ENCODE measurements around the gene NUP210L. TPM values are rescaled to one million over a fixed set of nuclear protein-coding genes. Genes with fewer than 3 reads are reported as not detected.

NUP210L gene
- total RNA-seq, 4 donors from 2014 or later: 0.23 TPM; not detected in 3

DNA sequence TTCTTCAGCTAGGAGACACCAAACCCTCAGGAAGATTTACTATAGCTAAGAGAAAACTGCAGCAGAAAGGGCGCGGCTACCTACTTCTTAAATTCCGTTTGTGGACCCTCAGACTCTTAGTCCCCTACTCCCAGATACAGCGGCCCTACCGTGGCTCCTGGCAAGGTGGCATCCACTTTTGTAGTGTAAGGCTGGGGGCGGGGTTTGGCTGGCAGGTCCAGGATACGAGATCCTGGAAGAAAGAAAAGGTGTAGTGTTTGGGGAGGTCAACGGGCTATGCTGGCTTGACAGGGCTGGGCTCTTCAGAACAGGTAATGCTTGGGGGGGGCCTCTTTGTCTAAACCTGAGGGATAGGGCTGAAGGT lies 186.9 kb downstream of the NUP210L start:
- WGBS, 2 donors: 0 to 1% methylated on average over 8 of the region's 8 CpGs
- TF ChIP-seq CTCF (IDR thresholded peaks at IDR 0.05) (no peak), POLR2A (IDR thresholded peaks at IDR 0.05) (no peak)
- intact Hi-C loops (cut with DNase I; ENCODE audit: low total_unique reads): no loop called here
- DNase-seq (ENCODE audit: low spot score in 2 of 2): no peak
- H3K4me3 ChIP-seq (ENCODE audit: low read depth, poor library complexity, severe bottlenecking): peak overlapping the region; percentile 28

DNA sequence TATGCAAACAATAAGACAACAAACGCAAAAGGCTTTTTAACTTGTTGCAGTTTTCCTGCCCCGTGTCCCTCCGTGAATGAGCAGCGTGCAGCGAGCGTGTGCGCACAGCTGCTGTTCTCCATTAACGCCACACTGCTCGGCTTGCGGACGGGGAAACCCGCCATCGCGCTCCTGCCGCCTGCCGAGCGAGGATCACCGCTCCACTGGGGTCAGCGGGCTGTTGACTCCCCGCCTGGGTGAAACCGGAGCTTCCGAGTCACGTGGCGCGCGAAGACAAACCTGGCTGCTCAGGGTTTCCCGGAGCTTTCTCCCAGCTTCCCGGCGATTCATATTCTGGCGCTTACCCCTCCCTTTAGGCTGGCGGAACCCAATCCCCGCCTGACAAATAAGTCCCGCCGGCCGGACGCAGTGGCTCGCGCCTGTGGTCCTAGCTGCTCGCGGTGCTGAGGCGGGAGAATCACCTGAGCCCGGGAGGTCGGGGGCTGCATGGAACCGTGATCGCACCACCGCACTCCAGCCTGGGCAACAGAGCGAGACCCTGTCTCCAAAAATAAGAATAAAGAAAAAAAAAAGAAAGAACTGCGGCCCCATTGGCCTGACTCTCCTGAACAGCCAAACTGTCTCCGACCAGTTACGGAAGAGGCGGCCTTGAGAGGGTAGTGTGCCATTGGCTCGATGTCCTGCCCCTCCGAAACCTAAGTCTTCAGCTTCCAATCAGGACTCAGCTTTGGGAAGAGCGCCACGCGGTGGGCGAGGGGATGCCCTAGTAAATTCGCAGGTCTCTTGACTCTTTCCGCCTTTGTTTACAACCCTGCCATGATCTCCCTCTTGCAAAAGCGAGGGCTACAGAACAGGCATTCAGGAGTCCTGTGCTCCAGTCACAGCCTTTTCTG lies 187.5 kb downstream of the NUP210L start, which contains the start of gene CREB3L4:
TSS of gene CREB3L4 (plus strand) at position 796 of the 893 bp plus-strand sequence. CDS start 624 bp downstream, outside the sequence.
- peak within 1 kb of the TSS; percentile 45 for H3K4me3 ChIP-seq (ENCODE audit: low read depth, poor library complexity, severe bottlenecking)
- intact Hi-C loops (cut with DNase I; ENCODE audit: low total_unique reads): no loop called here
- peak; percentile 94 to 98 for DNase-seq (ENCODE audit: low spot score in 2 of 2)
- TF ChIP-seq POLR2A (IDR thresholded peaks at IDR 0.05) (no peak), CTCF (IDR thresholded peaks at IDR 0.05) (no peak)
- 0% methylated on average over 56 to 59 of the region's 60 CpGs for WGBS, 2 donors

- intact Hi-C loops (cut with DNase I; ENCODE audit: low total_unique reads): no loop called here
- TF ChIP-seq POLR2A (IDR thresholded peaks at IDR 0.05): no peak
- TF ChIP-seq CTCF (IDR thresholded peaks at IDR 0.05): no peak
- no peak for DNase-seq (ENCODE audit: low spot score in 2 of 2)
- peak overlapping the region; percentile 50 for H3K4me3 ChIP-seq (ENCODE audit: low read depth, poor library complexity, severe bottlenecking)
- 0 to 1% methylated on average over 13 to 22 of the region's 22 CpGs for WGBS, 2 donors
These were observed 191.0 kb downstream of the NUP210L start for GRCh38 chr1:153963850-153964331.

DNA sequence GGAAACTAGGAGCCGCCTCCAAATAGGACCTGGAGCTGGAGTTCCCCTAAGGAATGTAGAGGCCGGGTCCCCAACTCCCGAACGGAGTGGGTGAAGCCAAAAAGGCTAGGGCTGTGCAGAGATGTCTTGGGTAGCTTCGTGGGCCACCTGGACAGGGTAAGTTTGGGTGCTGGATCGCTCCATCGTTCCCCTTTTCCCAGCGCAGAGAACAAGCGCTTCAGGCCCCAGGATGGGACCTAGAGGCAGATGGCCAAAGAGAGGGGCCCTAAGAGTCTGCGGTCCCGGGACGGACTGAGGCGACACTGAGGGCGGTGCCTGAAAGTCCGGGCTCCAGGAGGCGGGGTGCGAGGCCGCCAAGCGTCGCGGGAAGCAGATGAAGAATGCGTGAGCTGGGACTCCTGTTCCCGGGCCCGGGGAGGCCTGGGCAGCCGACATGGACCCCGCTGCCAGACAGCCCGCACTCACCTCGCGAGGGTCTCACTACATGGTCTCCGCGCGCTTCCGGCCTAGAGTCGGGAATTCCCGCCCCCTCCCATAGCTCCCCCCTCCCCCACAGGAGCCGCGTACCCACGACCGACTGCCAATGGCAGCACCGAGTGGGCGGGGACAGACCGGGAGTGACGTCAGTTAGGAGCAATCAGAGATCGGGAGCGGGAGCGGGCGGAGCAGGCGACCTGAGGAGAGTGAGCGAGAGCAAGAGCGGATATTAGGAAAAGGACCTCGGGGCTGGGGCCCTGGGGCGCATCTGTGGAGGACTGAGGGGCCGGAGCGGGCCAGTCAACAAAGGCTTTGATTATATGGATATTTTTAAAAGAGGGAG lies 191.6 kb downstream of the NUP210L start, which contains the start of gene SLC39A1:
TSS of gene SLC39A1 (minus strand) at position 508 of the 820 bp plus-strand sequence. CDS start 822 bp downstream, outside the sequence.
- DNase-seq (ENCODE audit: low spot score in 2 of 2): peak; percentile 99 to 100
- intact Hi-C loops (cut with DNase I; ENCODE audit: low total_unique reads): no loop called here
- 0% methylated on average over 44 to 52 of the region's 54 CpGs for WGBS, 2 donors
- peak within 1 kb of the TSS; percentile 50 for H3K4me3 ChIP-seq (ENCODE audit: low read depth, poor library complexity, severe bottlenecking)
- TF ChIP-seq POLR2A (IDR thresholded peaks at IDR 0.05): no peak
- TF ChIP-seq CTCF (IDR thresholded peaks at IDR 0.05): no peak

- peak overlapping the region; percentile 50 for H3K4me3 ChIP-seq (ENCODE audit: low read depth, poor library complexity, severe bottlenecking)
- DNase-seq (ENCODE audit: low spot score in 2 of 2): no peak
- no peak for TF ChIP-seq CTCF (IDR thresholded peaks at IDR 0.05)
- TF ChIP-seq POLR2A (IDR thresholded peaks at IDR 0.05): no peak
- 27 to 35% methylated on average over 15 to 16 of the region's 16 CpGs for WGBS, 2 donors
- intact Hi-C loops (cut with DNase I; ENCODE audit: low total_unique reads): no loop called here
These were observed 192.5 kb downstream of the NUP210L start for GRCh38 chr1:153962088-153963029.

Data from lower leg skin (tissue), 4 donors.